K562 (cell line): ENCODE data around the gene C2CD2L. TPM values are rescaled to one million over a fixed set of nuclear protein-coding genes. Genes with fewer than 3 reads are reported as not detected.
A peak's percentile ranks its signal among the peaks of the same experiment; 100 is the strongest.

Experiments
- DIDO1 ChIP-seq: fragments of 450-650 bp; IDR thresholded peaks from 2 replicates; pipeline ENCODE4 v1.6.1; 2016; ENCODE audit warnings: low read depth, missing biosample characterization, missing genetic modification characterization
- EP400 ChIP-seq: fragments of 450-650 bp; IDR thresholded peaks from 2 replicates; pipeline ENCODE4 v1.6.1; 2017; ENCODE audit warnings: antibody characterized with exemption, mild to moderate bottlenecking, moderate library complexity
- HMBOX1 ChIP-seq: sonication (generic); IDR thresholded peaks from 2 replicates; pipeline ENCODE4 v1.6.1; 2016
- NFE2L1 ChIP-seq: fragments of 450-650 bp; IDR thresholded peaks from 2 replicates; pipeline ENCODE4 v1.6.1; 2016; ENCODE audit warnings: missing genetic modification characterization, low read depth, mild to moderate bottlenecking, missing compliant biosample characterization, moderate library complexity, borderline replicate concordance
- RREB1 ChIP-seq: fragments of 250-450 bp; sonication (Bioruptor Pico); IDR thresholded peaks from 2 replicates; pipeline ENCODE4 v1.4.0; 2020
- WHSC1 ChIP-seq: IDR thresholded peaks from one replicate; pipeline ENCODE4 v1.6.1; 2012; ENCODE audit warnings: low read length, control low read depth, inconsistent platforms
- ZNF133 ChIP-seq: fragments of 250-450 bp; sonication (Bioruptor Pico); IDR thresholded peaks from 2 replicates; pipeline ENCODE4 v1.4.0; 2020; ENCODE audit warnings: mild to moderate bottlenecking
- ZNF311 ChIP-seq: fragments of 250-450 bp; sonication (Bioruptor Pico); IDR thresholded peaks from 2 replicates; pipeline ENCODE4 v1.4.0; 2020; ENCODE audit warnings: mild to moderate bottlenecking, moderate library complexity
- ZNF639 ChIP-seq, 2 experiments: fragments of 200-800 bp in 1 of 2; sonication (Bioruptor generic) in 1 of 2; sonication (generic) in 1 of 2; formaldehyde crosslinking in 1 of 2; IDR thresholded peaks in 1 of 2; conservative IDR thresholded peaks in 1 of 2; 2 replicates each; pipeline versions ENCODE4 v1.5.0 to v1.6.1; 2016 to 2020; ENCODE audit warnings: missing compliant biosample characterization in 1 of 2, missing genetic modification characterization in 1 of 2, missing genetic modification reagents in 1 of 2
- polyA plus RNA-seq, 8 experiments: library from polyadenylated mRNA; depleted of rRNA in 4 of 8; stranded (reverse) in 5 of 8; unstranded in 3 of 8; fragments of >200 nt; fragmentation: Nextera tagmentation in 2 of 8; fragmentation: Illumina TruSeq in 1 of 8; extraction: Ambion mirVana in 2 of 8; extraction: Trizol in 1 of 8; gene quantifications; 2 replicates each; pipeline versions ENCODE4 v1.2.1 to v1.2.3, GENCODE V29; 2011 to 2014; ENCODE audit warnings: inconsistent platforms in 1 of 8, missing spikeins in 1 of 8
- total RNA-seq, 7 experiments: library from RNA; depleted of rRNA in 6 of 7; stranded (reverse); fragments of >200 nt in 6 of 7; fragmentation: Illumina TruSeq in 2 of 7; extraction: Trizol in 2 of 7; gene quantifications; 2 replicates each; pipeline versions ENCODE4 v1.2.1 to v1.2.3, GENCODE V29; 2011 to 2021; ENCODE audit warnings: low replicate concordance in 1 of 7
- TF ChIP-seq, protein P1 (sequence below): IDR thresholded peaks from 2 replicates; pipeline ENCODE4 v1.6.1; 2011; ENCODE audit not compliant: insufficient read length; ENCODE audit errors: extremely low read depth
- TF ChIP-seq, protein P2 (sequence below): fragments of 250-450 bp; sonication (Bioruptor Pico); IDR thresholded peaks from 2 replicates; pipeline ENCODE4 v1.5.0; 2021
- TF ChIP-seq, protein P3 (sequence below): sonication (generic); formaldehyde crosslinking; IDR thresholded peaks from 2 replicates; pipeline ENCODE4 v1.8.0; 2022; ENCODE audit warnings: missing genetic modification reagents, mild to moderate bottlenecking, moderate library complexity, borderline replicate concordance

The C2CD2L gene
- total and polyA plus RNA-seq, 9 of the 15 experiments (the other 6 are each of a cell fraction or from before 2014, with no cell fraction given), result 0.66 to 41.2 (median 14.8) TPM

DNA sequence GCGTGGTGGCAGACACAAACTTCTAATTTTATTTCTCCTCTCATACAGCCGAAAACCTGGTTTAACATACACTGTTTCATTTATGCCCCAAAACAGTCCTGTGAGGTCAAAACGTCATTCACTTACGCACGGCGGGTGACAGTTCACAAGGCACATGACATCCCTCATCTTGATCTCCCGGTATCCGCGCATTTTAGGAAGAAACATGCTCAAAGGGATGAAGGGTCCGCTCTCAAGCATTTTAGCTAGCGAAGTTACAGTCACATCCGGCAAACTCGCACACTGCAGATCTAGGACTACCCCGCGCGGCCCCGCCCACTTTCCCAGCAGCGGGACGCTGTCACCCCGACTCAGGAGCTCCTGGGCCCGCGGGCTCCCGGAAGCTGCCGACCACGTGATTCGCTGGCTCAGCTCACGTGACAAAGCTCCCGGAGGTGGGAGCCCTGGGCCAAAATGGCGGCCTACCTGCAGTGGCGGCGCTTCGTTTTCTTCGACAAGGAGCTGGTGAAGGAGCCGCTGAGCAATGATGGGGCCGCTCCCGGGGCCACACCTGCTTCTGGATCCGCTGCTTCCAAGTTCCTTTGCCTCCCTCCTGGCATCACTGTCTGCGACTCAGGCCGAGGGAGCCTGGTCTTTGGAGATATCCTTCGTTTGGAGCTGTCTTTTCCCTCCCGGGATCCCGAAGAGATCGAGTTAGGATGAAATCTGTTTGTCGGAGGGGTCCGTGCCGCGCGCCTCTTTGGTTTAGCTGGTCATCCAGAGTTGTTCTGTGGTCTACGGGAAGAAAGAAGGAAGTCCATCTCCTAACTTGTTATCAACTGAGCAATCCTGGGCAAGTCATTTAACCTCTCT is 39.5 kb upstream of the C2CD2L start, which contains the start of gene VPS11 (continued):
- TF ChIP-seq, protein P1, sequence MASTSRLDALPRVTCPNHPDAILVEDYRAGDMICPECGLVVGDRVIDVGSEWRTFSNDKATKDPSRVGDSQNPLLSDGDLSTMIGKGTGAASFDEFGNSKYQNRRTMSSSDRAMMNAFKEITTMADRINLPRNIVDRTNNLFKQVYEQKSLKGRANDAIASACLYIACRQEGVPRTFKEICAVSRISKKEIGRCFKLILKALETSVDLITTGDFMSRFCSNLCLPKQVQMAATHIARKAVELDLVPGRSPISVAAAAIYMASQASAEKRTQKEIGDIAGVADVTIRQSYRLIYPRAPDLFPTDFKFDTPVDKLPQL, result no peak
- TF ChIP-seq HMBOX1 (no peak), ZNF133 (CRISPR knock-in tag) (no peak), NFE2L1 (no peak), RREB1 (CRISPR knock-in tag) (0 out of 2 replicates have a peak, but pooled peaks have one; percentile 8), DIDO1 (tag) (peak; percentile 49; the same call in 1 of the 2 replicates), EP400 (peak; percentile 83), ZNF311 (CRISPR knock-in tag) (no peak), WHSC1 (no peak), ZNF639 (CRISPR knock-in tag; conservative IDR thresholded peaks at IDR 0.05 in 1 of 2, IDR thresholded peaks at IDR 0.05 in 1 of 2) (peak in 1 of 2 experiments; percentile 68; a peak in 1 of 4 replicates)
- TF ChIP-seq, protein P2, sequence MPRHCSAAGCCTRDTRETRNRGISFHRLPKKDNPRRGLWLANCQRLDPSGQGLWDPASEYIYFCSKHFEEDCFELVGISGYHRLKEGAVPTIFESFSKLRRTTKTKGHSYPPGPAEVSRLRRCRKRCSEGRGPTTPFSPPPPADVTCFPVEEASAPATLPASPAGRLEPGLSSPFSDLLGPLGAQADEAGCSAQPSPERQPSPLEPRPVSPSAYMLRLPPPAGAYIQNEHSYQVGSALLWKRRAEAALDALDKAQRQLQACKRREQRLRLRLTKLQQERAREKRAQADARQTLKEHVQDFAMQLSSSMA, result no peak
- TF ChIP-seq, protein P3, sequence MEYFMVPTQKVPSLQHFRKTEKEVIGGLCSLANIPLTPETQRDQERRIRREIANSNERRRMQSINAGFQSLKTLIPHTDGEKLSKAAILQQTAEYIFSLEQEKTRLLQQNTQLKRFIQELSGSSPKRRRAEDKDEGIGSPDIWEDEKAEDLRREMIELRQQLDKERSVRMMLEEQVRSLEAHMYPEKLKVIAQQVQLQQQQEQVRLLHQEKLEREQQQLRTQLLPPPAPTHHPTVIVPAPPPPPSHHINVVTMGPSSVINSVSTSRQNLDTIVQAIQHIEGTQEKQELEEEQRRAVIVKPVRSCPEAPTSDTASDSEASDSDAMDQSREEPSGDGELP (CRISPR knock-in tag), result peak; percentile 83
